A673 (cell line): ENCODE data around the gene VPS26C. TPM values are rescaled to one million over a fixed set of nuclear protein-coding genes. Genes with fewer than 3 reads are reported as not detected.

Experiments used
- BruUV-seq: library from RNA; stranded (reverse); fragments of 400-500 nt; replicated peaks from 2 replicates; lab custom pipeline; 2021; lab: Mats Ljungman, UMichigan
- CTCF ChIA-PET: fragments of 300-600 bp; sonication (Branson Sonifier 250); formaldehyde crosslinking; loops from one replicate; lab custom pipeline; 2022; ENCODE audit warnings: antibody characterized with exemption; lab: Charles Lee
- POLR2A ChIA-PET: fragments of 300-600 bp; sonication (Branson Sonifier 250); formaldehyde crosslinking; loops from one replicate; lab custom pipeline; 2022; ENCODE audit warnings: antibody characterized with exemption; ENCODE audit not compliant: low non-redundant PET; lab: Charles Lee
- DNase-seq: peaks from one replicate; pipeline ENCODE4 v3.0.0-alpha.2; 2015; ENCODE audit warnings: low spot score
- H3K27ac ChIP-seq: fragments of 200-600 bp; sonication (generic); 2 replicates; pipeline ENCODE4 v1.5.1; 2016; ENCODE audit warnings: mixed run types, low read depth, mild to moderate bottlenecking, mixed read lengths, antibody characterized with exemption, low read length; ENCODE audit not compliant: poor library complexity, severe bottlenecking
- H3K27me3 ChIP-seq: fragments of 200-600 bp; sonication (generic); replicated peaks from 2 replicates; pipeline ENCODE4 v1.6.1; 2017; ENCODE audit warnings: mixed run types, low read depth, mild to moderate bottlenecking, mixed read lengths, antibody characterized with exemption, low read length; ENCODE audit not compliant: insufficient read depth, poor library complexity
- H3K36me3 ChIP-seq: fragments of 200-600 bp; sonication (generic); 2 replicates; pipeline ENCODE4 v1.6.1; 2016; ENCODE audit warnings: mixed run types, mild to moderate bottlenecking, mixed read lengths, antibody characterized with exemption, low read length; ENCODE audit not compliant: insufficient read depth, poor library complexity, severe bottlenecking
- H3K4me1 ChIP-seq: fragments of 200-600 bp; sonication (generic); 2 replicates; pipeline ENCODE4 v1.6.1; 2017; ENCODE audit warnings: mixed run types, mild to moderate bottlenecking, mixed read lengths, antibody characterized with exemption, low read length; ENCODE audit not compliant: insufficient read depth, poor library complexity, severe bottlenecking
- H3K4me3 ChIP-seq: fragments of 200-600 bp; sonication (generic); 2 replicates; pipeline ENCODE4 v1.5.1; 2016; ENCODE audit warnings: low read depth, mixed run types, mild to moderate bottlenecking, mixed read lengths, low read length; ENCODE audit not compliant: poor library complexity, severe bottlenecking
- H3K9me3 ChIP-seq: fragments of 200-600 bp; sonication (generic); 2 replicates; pipeline ENCODE4 v1.6.1; 2016; ENCODE audit warnings: mixed run types, low read depth, mild to moderate bottlenecking, mixed read lengths, antibody characterized with exemption, low read length; ENCODE audit not compliant: poor library complexity, severe bottlenecking
- EZH2 ChIP-seq: fragments of 200-600 bp; sonication (generic); IDR thresholded peaks from 2 replicates; pipeline ENCODE4 v1.6.1; 2017; ENCODE audit warnings: borderline replicate concordance, low read depth, mild to moderate bottlenecking, mixed read lengths, antibody characterized with exemption, low read length; ENCODE audit not compliant: poor library complexity, severe bottlenecking
- intact Hi-C: fragments of 100-400 bp; cut with micrococcal nuclease; formaldehyde crosslinking; loops from one replicate; pipeline ENCODE4 v1.10.0; 2022; ENCODE audit not compliant: unreplicated experiment
- total RNA-seq: library from RNA; stranded (reverse); gene quantifications from 2 replicates; pipeline ENCODE4 v1.2.3, GENCODE V29; 2021
- TF ChIP-seq, protein P1 (sequence below): fragments of 300-800, 200-600 bp; sonication (generic); conservative IDR thresholded peaks from 2 replicates; pipeline ENCODE4 v1.5.1; 2017; ENCODE audit warnings: low read depth, mild to moderate bottlenecking, antibody characterized with exemption, low read length, moderate library complexity, mixed read lengths

Gene VPS26C
- total RNA-seq, 1 experiment from 2014 or later = 45.3 TPM

DNA sequence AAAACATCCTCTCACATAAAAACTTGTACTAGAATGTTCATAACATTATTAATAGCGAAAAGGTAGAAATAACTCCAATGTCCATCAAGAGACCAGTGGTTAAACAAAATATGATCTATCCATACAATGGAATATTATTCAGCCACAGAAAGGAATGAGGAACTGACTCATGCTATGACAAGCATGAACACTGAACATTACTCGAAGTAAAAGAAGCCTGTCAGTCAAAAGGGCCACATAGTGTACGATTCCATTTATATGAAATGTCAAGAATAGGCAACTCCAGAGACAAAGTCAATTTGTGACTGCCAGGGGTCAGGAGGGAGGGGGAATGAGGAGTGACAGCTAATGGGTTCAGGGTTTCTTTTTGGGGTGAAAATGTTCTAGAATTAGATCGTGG is 2.3 kb downstream of the VPS26C start:
- TF ChIP-seq, protein P1, sequence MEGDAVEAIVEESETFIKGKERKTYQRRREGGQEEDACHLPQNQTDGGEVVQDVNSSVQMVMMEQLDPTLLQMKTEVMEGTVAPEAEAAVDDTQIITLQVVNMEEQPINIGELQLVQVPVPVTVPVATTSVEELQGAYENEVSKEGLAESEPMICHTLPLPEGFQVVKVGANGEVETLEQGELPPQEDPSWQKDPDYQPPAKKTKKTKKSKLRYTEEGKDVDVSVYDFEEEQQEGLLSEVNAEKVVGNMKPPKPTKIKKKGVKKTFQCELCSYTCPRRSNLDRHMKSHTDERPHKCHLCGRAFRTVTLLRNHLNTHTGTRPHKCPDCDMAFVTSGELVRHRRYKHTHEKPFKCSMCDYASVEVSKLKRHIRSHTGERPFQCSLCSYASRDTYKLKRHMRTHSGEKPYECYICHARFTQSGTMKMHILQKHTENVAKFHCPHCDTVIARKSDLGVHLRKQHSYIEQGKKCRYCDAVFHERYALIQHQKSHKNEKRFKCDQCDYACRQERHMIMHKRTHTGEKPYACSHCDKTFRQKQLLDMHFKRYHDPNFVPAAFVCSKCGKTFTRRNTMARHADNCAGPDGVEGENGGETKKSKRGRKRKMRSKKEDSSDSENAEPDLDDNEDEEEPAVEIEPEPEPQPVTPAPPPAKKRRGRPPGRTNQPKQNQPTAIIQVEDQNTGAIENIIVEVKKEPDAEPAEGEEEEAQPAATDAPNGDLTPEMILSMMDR = no peak
- TF ChIP-seq EZH2 = no peak
- BruUV-seq = no TSS peak
- intact Hi-C loops = no loop called here
- POLR2A ChIA-PET = no interaction called here
- Histone ChIP-seq H3K9me3 (no peaks in the 10 kb centered on the region), H3K27me3 (no peaks in the 10 kb centered on the region), H3K4me3 (no peak overlapping the region), H3K36me3 (no peaks in the 10 kb centered on the region), H3K27ac (no peak overlapping the region), H3K4me1 (peaks cover 9% of the 10 kb centered on the region)
- DNase-seq = no peak
- CTCF ChIA-PET = no interaction called here

DNA sequence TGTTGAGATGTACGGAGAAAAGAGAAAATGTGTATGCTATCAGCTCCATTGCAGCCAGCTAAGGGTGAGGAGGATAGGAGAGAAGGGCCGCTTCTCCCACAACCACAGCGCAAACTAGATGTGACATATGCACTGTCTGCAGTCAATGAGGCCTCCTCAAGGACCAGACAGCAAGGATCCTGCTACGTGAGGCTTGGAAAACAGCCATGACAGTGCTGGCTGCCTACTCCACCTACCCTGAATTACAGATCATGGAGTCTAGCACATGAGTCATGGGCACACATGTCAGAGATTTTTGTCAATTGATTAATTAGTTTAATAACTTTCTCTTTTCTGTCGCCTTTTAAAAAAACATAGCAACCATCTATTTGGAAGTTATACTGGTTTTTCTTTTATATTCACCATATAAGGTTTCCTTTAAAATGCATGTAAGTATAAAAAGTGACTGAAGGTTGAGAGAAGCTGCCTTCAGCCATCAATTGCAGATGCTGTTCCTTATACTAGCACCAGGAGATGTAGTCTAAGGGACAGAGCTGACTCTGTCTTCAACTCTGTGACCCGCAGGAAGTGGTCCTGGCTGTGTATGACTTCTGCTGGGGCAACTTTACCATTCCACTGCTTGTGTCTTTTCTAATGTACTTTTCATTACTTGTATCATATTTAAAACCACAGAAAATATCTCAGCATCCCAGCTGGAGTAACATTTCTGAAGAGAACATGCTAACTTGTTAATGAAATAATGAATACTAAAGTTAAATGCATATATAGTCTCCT is 3.1 kb downstream of the VPS26C start:
- CTCF ChIA-PET = no interaction called here
- no peaks in the 10 kb centered on the region for H3K9me3 ChIP-seq
- H3K27ac ChIP-seq = no peak overlapping the region
- POLR2A ChIA-PET = no interaction called here
- H3K4me3 ChIP-seq = no peak overlapping the region
- peaks cover 9% of the 10 kb centered on the region for H3K4me1 ChIP-seq
- no peaks in the 10 kb centered on the region for H3K27me3 ChIP-seq
- TF ChIP-seq, protein P1 = no peak
- TF ChIP-seq EZH2 = no peak
- no peaks in the 10 kb centered on the region for H3K36me3 ChIP-seq
- intact Hi-C loops = no loop called here
- no TSS peak for BruUV-seq
- no peak for DNase-seq

DNA sequence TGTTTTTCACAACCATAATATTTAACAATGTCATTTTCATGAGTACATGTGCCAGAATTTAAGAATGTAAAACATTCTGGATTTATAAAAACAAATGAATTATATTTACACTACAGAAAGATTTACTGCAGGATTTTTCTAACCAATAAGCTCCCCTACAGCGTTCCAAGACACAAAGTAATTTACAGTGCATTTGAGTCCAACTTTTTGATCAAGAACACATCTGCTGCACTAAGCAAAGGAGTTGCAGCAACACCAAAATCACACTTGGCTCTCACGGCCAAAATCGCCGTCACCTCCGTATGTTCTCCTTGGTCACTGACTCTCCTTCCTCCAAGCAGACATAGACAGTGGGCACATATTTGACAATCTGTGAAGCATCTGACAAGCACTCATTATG is 7.7 kb downstream of the VPS26C start:
- ChIA-PET CTCF (no interaction called here), POLR2A (no interaction called here)
- Histone ChIP-seq H3K4me1 (peaks cover 12% of the 10 kb centered on the region), H3K27me3 (no peaks in the 10 kb centered on the region), H3K9me3 (no peaks in the 10 kb centered on the region), H3K27ac (no peak overlapping the region), H3K4me3 (no peak overlapping the region), H3K36me3 (no peaks in the 10 kb centered on the region)
- TF ChIP-seq, protein P1 = no peak
- no peak for TF ChIP-seq EZH2
- intact Hi-C loops = no loop called here
- no peak for DNase-seq
- no TSS peak for BruUV-seq
